ENCODE data around the gene LPO. TPM values are rescaled to one million over a fixed set of nuclear protein-coding genes. Genes with fewer than 3 reads are reported as not detected.

Gene LPO
- total and polyA plus RNA-seq, 2 donors (not counting 1 experiment from before 2014, with no cell fraction given): not detected

DNA sequence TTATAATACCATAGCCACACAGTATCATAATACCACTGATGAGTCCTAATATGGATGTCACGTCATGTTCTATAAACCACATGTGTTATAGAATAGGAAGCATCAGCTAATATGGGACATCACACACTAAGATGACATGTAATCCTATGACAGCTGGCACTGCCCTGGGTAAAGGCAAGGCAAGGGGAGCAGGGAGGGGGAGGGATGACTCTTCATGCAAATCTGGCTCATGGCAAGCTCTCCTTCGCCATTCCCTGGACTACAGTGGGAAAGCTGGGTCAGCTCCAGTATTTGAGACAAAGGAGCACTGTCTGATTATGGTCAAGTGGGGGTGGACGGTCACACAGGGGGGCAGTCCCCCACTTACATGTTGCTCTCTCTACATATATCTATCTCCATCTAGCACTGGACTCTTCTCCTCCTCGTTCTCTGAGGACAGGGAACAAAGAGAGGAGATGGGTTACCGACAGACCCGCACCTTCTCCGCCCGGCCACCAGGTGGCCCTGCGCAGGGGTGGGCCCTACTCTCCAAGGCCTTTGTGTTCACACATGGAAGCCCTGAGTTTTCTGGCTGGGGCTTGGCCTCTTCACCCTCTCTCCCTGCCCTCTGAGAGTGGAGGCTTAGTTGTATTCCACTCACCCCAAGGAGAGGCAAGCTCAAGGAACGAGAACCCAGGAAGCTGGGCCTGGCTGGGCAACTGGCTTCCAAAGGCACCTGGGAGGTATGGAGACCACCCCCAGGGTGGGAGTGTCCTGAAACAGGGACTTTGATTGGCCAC lies 65.8 kb downstream of the LPO start:
- Histone ChIP-seq H3K36me3 (ENCODE audit: control insufficient read depth, insufficient read depth, low read length) (no peaks in the 10 kb centered on the region), H3K27me3 (ENCODE audit: control insufficient read depth, insufficient read depth, low read length) (no peaks in the 10 kb centered on the region), H2AFZ (ENCODE audit: low read length) (no peak overlapping the region), H3K9me3 (ENCODE audit: control insufficient read depth, insufficient read depth, low read depth, low read length) (no peaks in the 10 kb centered on the region), H3K4me3 (replicated peaks in 1 of 4; ENCODE audit: control extremely low read depth in 1 of 4, insufficient read depth in 1 of 4, low read depth in 3 of 4, low read length in 4 of 4) (no peak overlapping the region), H3K9ac (ENCODE audit: insufficient read depth, low read length) (no peak overlapping the region), H3K79me2 (ENCODE audit: control insufficient read depth, insufficient read depth, low read length) (no peaks in the 10 kb centered on the region), H3K4me1 (ENCODE audit: control insufficient read depth, extremely low read depth, insufficient read depth, low read length) (no peaks in the 10 kb centered on the region), H3K27ac (ENCODE audit: insufficient read depth, low read length) (no peak overlapping the region), H3K4me2 (ENCODE audit: extremely low read depth, insufficient read depth, low read length) (no peak overlapping the region), H4K20me1 (ENCODE audit: control insufficient read depth, extremely low read depth, insufficient read depth, low read length) (no peaks in the 10 kb centered on the region)
- TF ChIP-seq, protein P1, sequence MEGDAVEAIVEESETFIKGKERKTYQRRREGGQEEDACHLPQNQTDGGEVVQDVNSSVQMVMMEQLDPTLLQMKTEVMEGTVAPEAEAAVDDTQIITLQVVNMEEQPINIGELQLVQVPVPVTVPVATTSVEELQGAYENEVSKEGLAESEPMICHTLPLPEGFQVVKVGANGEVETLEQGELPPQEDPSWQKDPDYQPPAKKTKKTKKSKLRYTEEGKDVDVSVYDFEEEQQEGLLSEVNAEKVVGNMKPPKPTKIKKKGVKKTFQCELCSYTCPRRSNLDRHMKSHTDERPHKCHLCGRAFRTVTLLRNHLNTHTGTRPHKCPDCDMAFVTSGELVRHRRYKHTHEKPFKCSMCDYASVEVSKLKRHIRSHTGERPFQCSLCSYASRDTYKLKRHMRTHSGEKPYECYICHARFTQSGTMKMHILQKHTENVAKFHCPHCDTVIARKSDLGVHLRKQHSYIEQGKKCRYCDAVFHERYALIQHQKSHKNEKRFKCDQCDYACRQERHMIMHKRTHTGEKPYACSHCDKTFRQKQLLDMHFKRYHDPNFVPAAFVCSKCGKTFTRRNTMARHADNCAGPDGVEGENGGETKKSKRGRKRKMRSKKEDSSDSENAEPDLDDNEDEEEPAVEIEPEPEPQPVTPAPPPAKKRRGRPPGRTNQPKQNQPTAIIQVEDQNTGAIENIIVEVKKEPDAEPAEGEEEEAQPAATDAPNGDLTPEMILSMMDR (conservative IDR thresholded peaks at IDR 0.05 in 1 of 2, IDR thresholded peaks at IDR 0.05 in 1 of 2; ENCODE audit: low read depth in 1 of 2, low read length in 2 of 2): peak; percentile 55 to 74
- TF ChIP-seq EZH2 (IDR thresholded peaks at IDR 0.05; ENCODE audit: low read length, missing control alignments): no peak
- peak; percentile 17 to 31 for DNase-seq (ENCODE audit: low read depth in 2 of 2)

DNA sequence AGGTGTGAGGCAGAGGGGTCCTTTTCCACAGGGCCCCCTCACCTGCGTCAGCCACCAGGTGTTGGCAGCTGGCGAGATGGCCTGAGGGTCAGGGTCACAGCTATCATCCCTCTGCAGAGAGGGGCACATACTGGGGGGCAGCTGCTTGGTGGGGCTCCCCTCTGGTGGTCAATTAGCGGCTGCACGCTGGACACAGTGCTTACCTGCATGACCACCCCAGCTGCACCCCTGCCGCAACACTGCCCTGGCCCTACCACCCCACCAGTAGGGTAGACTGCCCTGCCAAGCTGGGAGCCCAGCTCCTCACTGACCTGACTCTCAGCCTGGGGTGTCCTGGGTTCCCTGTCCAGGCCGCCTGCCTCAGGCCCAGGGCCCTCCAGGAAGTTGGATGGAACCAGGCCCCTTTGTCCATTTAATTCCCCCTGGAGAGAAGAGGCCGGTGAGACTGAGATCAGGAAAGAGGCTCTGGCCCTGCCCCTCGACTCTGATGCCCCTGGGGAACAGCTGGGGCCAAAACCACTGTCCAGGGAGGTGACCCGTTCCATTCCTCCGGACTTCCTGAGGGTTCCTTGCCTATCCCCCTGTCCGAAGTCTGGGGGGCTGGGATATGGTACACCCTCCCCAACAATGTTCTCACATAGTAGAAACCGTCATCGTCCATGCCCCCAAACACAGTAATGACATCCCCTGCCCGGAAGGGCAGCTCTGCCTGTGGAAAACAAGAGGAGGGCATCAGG lies 66.5 kb downstream of the LPO start:
- Histone ChIP-seq H3K79me2 (ENCODE audit: control insufficient read depth, insufficient read depth, low read length) (no peaks in the 10 kb centered on the region), H4K20me1 (ENCODE audit: control insufficient read depth, extremely low read depth, insufficient read depth, low read length) (no peaks in the 10 kb centered on the region), H3K9ac (ENCODE audit: insufficient read depth, low read length) (no peak overlapping the region), H3K36me3 (ENCODE audit: control insufficient read depth, insufficient read depth, low read length) (no peaks in the 10 kb centered on the region), H3K27ac (ENCODE audit: insufficient read depth, low read length) (no peak overlapping the region), H3K4me2 (ENCODE audit: extremely low read depth, insufficient read depth, low read length) (no peak overlapping the region), H2AFZ (ENCODE audit: low read length) (no peak overlapping the region), H3K4me1 (ENCODE audit: control insufficient read depth, extremely low read depth, insufficient read depth, low read length) (no peaks in the 10 kb centered on the region), H3K4me3 (replicated peaks in 1 of 4; ENCODE audit: control extremely low read depth in 1 of 4, insufficient read depth in 1 of 4, low read depth in 3 of 4, low read length in 4 of 4) (no peak overlapping the region), H3K9me3 (ENCODE audit: control insufficient read depth, insufficient read depth, low read depth, low read length) (no peaks in the 10 kb centered on the region), H3K27me3 (ENCODE audit: control insufficient read depth, insufficient read depth, low read length) (no peaks in the 10 kb centered on the region)
- DNase-seq (ENCODE audit: low read depth in 2 of 2): no peak
- TF ChIP-seq, protein P1 (conservative IDR thresholded peaks at IDR 0.05 in 1 of 2, IDR thresholded peaks at IDR 0.05 in 1 of 2; ENCODE audit: low read depth in 1 of 2, low read length in 2 of 2): no peak
- no peak for TF ChIP-seq EZH2 (IDR thresholded peaks at IDR 0.05; ENCODE audit: low read length, missing control alignments)

DNA sequence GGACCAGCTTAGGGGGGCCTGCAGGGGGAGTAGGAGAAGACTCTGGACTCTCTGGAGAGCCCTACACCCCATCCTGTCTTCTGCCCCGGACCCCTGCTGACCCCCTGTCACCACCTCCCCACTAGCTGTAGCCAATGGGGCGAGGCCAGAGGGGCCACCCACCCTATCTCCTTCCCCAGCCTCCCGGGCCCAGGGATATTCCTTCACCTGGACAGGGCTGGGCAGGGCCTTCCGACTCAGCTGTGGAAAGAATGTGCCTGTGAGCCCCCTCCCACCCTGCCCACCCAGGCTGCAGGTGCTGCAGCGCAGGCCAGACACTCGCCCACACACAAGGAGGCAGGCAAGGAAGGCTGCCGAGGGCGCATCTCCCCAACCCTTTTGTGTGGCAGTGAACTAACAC lies 67.2 kb downstream of the LPO start:
- H2AFZ ChIP-seq (ENCODE audit: low read length): no peak overlapping the region
- TF ChIP-seq, protein P1 (conservative IDR thresholded peaks at IDR 0.05 in 1 of 2, IDR thresholded peaks at IDR 0.05 in 1 of 2; ENCODE audit: low read depth in 1 of 2, low read length in 2 of 2): no peak
- no peak for TF ChIP-seq EZH2 (IDR thresholded peaks at IDR 0.05; ENCODE audit: low read length, missing control alignments)
- H3K27ac ChIP-seq (ENCODE audit: insufficient read depth, low read length): no peak overlapping the region
- no peaks in the 10 kb centered on the region for H3K79me2 ChIP-seq (ENCODE audit: control insufficient read depth, insufficient read depth, low read length)
- H3K27me3 ChIP-seq (ENCODE audit: control insufficient read depth, insufficient read depth, low read length): no peaks in the 10 kb centered on the region
- H3K4me1 ChIP-seq (ENCODE audit: control insufficient read depth, extremely low read depth, insufficient read depth, low read length): no peaks in the 10 kb centered on the region
- no peaks in the 10 kb centered on the region for H3K9me3 ChIP-seq (ENCODE audit: control insufficient read depth, insufficient read depth, low read depth, low read length)
- no peak overlapping the region for H3K9ac ChIP-seq (ENCODE audit: insufficient read depth, low read length)
- no peaks in the 10 kb centered on the region for H3K36me3 ChIP-seq (ENCODE audit: control insufficient read depth, insufficient read depth, low read length)
- no peaks in the 10 kb centered on the region for H4K20me1 ChIP-seq (ENCODE audit: control insufficient read depth, extremely low read depth, insufficient read depth, low read length)
- no peak for DNase-seq (ENCODE audit: low read depth in 2 of 2)
- H3K4me2 ChIP-seq (ENCODE audit: extremely low read depth, insufficient read depth, low read length): no peak overlapping the region
- no peak overlapping the region for H3K4me3 ChIP-seq (replicated peaks in 1 of 4; ENCODE audit: control extremely low read depth in 1 of 4, insufficient read depth in 1 of 4, low read depth in 3 of 4, low read length in 4 of 4)
